GM12874 (cell line): ENCODE results near the gene THRB.

Source experiments
- TF ChIP-seq, protein P1 (sequence below): IDR thresholded peaks from 2 replicates; pipeline ENCODE4 v1.5.1; 2011; ENCODE audit warnings: low read depth, mild to moderate bottlenecking, control low read depth, low read length, moderate library complexity; ENCODE audit not compliant: insufficient read depth

The THRB gene

DNA sequence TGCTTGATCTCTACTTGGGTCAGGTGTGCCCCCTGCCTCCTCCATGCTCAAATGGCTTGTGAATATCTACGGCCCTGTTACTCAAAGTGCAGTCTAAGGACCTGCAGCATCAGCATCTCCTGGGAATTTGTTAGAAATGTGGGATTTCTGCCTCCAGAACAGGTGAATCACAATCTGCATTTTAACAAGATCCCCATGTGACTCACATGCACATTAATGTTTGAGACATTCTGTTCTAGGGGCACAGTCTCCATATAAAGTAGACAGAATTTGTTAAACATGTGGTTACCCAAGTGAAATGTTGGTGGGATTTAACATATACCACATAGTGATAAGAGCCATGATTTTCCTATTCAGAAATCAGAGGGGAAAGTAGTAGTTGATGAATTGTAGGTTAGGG, 293.3 kb downstream of the THRB start:
- TF ChIP-seq, protein P1, sequence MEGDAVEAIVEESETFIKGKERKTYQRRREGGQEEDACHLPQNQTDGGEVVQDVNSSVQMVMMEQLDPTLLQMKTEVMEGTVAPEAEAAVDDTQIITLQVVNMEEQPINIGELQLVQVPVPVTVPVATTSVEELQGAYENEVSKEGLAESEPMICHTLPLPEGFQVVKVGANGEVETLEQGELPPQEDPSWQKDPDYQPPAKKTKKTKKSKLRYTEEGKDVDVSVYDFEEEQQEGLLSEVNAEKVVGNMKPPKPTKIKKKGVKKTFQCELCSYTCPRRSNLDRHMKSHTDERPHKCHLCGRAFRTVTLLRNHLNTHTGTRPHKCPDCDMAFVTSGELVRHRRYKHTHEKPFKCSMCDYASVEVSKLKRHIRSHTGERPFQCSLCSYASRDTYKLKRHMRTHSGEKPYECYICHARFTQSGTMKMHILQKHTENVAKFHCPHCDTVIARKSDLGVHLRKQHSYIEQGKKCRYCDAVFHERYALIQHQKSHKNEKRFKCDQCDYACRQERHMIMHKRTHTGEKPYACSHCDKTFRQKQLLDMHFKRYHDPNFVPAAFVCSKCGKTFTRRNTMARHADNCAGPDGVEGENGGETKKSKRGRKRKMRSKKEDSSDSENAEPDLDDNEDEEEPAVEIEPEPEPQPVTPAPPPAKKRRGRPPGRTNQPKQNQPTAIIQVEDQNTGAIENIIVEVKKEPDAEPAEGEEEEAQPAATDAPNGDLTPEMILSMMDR, result no peak

DNA sequence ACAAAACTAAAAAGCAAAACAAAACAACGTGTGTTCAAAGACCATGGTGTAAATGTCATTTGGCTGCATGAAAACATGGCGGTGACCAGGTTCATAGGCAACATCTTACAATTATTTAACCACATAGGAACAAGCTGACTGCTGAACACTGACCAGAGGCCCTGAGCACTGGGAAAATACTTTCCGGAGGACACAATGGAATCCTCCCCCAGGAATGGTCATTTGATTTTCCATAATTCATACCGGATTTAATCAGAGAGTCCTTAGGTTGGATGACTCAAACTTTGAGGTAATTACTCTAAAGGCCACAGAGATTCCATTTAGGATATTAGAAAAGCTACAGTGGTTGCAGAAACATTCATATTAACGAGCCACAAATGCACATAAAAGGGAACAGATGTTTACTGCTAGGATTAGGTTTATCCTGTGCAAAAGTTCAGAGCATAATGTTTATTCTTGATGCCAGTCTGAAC, 294.8 kb downstream of the THRB start:
- TF ChIP-seq, protein P1, result no peak

DNA sequence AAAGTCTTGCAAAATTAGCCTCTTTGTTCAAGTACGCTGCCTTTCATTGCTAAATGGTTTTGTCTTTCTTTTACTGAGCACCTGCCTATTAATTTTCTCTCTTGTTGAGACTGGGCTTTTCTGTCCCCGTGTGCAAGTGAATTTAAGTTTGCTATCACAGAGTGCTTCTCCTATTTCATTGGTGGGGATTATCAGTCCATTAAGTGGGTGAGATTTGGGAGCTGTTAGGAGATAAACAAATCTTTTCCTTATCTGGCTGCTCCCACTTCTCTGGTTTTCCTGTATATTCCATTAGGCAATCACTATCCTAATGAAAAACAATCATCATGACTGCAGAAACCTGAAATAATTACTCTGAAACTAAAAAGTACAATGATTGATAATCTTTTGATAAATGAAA, 295.4 kb downstream of the THRB start:
- TF ChIP-seq, protein P1, result no peak

DNA sequence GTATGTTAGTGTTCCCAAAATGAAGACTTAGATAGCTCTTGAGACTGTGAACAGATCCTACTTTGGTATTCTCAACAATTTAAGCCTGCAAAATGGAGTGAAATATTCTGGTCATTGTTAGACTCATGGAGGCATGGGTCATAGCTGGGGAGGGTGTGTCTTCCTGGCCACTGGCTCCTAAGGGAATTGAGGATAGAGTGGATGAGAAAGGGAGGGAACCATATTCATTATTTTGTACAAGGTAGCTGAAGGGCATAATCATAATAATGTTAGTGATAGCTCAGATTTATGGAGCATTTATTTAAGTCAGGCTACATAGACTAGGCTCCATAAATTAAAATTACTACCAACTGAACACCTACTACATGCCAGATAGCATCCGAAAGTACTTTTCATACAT, 295.9 kb downstream of the THRB start:
- TF ChIP-seq, protein P1, result no peak

DNA sequence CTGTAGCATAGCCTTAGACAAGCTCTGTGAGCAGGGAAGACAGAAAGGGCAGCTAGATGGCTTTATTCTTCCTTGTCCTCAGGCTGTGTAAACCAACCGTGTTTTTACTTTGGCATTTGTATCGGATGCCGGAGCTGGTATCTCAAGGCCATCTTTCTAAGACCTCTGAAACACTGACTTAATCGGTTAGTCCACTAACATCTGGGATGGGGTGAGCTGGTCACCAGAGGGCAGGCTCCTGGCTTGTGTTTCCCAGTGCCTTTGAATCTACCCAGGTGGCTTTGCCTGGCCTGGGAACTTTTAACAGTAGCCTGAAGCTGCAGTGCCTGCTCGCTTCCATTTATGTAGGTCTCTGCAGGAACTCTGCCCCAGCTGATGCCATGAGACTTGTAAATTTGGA, 296.8 kb downstream of the THRB start:
- TF ChIP-seq, protein P1, result no peak

DNA sequence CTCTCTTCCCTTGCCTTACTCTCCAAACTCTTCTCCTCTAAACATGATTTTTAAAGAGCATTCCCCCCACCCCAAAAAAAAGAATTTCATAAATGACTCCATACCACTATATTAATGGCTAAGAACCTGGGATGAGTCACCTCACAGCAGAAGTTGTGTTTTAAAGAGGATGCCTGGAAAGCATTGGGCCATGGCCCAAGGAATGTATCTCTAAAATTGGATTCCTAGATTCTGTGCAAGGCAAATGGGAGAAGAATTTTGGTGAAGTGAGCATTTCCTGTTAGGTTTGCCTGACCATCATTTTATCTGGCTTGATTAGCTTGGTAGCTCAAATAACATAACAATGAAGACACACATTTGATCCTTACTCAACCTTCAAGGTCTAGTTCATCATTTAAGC, 298.1 kb downstream of the THRB start:
- TF ChIP-seq, protein P1, result no peak

DNA sequence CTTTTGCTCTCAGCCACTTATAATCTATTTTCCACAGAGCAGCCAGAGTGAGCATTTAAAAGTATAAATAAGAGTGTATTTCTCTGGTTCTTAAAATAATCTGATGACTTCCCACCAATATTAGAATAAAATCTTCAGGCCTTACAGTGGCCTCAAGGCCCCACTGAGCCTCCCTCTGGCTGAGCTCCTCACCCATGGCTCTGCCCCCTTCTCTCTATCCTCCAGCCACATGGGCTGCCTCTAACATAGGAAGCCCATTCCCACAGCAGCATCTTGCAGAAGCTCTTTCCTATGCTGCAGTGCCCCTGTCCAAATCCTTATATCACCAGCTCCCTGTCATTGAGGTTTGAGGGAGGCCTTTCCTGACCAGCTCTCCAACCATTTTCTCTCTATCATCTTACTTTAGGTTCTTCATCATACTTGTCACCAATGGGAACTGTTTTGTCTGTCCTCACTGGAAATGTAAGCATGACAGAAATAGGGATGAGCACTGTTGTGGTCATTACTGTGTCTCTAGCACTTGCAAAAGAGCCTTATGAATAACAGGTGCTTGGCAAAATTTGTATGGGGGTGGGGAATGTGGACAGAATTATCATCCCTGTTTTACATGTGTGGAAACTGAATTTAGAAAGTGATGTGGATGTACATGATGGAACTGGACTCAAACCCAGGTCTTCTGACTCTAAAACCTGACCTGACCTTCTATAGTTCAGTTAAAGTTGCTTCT, 299.0 kb downstream of the THRB start:
- TF ChIP-seq, protein P1, result no peak
